Daoy (cell line): Measurements from ENCODE around the gene ZEB1. TPM values are rescaled to one million over a fixed set of nuclear protein-coding genes. Genes with fewer than 3 reads are reported as not detected.
"Not testable (repeated sequence)": the region's sequence is repeated elsewhere in the genome, so short reads cannot be mapped to it uniquely, and the experiment has no call there.

ENCODE experiments used
- DNase-seq: peaks from one replicate; pipeline ENCODE4 v3.0.0-alpha.2; 2015; ENCODE audit warnings: low read depth
- total RNA-seq: library from RNA; depleted of rRNA; stranded (reverse); fragments of >200 nt; shearing (Covaris generic); gene quantifications from 2 replicates; pipeline ENCODE4 v1.2.3, GENCODE V29; 2014

ZEB1 gene
- total RNA-seq, 1 experiment from 2014 or later, result 14.9 TPM

GRCh38 chr10:31366703-31367102, 47.7 kb downstream of the ZEB1 start:
- DNase-seq, result no peak

DNA sequence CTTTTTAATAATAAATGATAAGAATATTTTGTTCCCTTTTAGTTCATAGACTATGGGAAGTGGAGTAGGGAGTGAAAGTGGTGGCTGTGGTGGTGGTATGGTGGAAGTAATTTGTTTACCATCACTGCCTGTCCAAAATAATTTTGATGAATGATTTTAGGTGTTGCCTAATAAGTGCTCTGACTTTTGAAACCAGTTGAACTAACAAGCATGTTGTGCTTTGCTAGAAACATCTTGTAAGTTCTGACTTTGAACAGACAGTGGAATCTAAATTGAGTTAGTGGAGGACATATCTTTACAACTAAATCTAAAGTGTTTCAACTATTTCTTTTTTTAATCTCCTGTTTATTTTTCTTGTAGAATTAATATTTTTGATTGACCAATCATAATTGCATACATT, 49.7 kb downstream of the ZEB1 start:
- DNase-seq, result no peak

DNA sequence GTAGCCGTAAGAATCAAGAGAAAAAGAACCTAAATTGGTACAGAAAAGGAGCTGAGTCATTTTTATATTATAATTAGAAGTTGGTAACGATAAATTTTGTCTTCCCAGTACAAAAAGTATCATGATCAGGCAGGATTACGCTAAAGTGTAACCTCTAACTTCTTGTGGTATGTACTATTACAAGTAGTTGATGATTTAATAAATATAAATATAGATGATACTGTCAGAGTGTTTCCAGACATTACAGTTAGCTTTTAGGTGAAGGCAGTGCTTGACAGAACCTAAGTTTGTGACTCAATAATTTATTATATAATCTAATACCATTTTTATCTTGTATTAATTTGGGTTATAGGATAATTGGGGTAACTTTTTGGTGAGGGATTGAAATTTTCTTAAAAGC, 53.4 kb downstream of the ZEB1 start:
- no peak for DNase-seq

DNA sequence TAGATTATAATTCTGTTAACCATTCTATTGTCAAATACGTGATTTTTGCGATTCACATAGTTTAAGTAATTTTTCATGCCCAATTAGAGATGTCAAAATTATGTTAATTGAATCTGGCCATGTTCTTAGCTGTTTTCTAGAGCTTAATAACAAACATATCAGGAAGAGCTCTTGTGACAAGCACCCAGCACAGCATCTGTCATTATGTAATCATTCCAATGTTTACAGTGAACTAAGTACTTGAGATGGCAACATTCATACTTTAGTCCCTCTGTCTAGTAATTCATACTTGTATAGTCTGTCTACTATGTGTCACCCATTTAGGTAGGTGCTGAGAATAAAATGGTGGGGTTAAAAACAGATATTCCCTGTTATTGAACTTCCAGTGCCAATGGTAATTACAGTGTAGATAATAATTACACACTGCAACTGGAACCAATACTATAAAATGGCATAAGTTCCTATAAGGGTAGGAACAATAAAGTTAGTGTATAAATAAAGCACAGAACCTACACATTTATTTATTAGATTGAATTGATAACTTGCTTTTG, 55.2 kb downstream of the ZEB1 start:
- no peak for DNase-seq

GRCh38 chr10:31381171-31381570, 62.2 kb downstream of the ZEB1 start:
- no peak for DNase-seq

GRCh38 chr10:31381766-31382316, 62.8 kb downstream of the ZEB1 start:
- peak; percentile 42 for DNase-seq

DNA sequence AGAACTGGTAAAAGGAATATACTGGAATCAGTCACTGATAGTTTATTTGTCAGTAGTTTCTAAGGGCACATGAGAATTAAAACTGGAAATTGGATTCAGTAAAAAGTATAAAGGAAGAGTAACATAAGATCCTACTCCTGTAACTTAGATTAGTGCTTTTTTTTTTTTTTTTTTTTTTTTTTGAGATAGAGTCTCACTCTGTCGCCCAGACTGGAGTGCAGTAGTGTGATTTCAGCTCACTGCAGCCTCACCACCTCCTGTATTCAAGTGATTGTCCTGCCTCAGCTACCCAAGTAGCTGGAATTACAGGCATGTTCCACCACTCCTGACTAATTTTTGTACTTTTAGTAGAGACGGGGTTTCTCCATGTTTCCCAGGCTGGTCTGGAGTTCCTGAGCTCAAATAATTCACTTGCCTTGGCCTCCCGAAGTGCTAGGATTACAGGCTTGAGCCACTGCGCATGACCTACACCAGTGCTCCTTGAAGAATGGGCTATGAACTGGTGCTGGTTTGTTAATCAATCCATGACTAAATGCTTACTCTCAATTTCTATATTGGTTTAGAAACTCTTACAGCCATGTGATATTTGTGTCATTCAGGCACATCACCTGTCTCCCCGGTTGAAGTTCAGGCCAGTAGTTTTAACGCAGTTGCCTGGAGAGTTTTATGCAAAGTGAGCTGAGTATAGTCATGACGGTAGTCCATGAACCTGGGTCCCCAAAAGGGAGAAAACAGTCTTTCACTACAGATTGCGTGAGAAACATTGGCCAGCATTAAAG, 65.0 kb downstream of the ZEB1 start:
- DNase-seq, result no peak

- peak; percentile 19 for DNase-seq
These were observed 65.6 kb downstream of the ZEB1 start for GRCh38 chr10:31384589-31384949.

DNA sequence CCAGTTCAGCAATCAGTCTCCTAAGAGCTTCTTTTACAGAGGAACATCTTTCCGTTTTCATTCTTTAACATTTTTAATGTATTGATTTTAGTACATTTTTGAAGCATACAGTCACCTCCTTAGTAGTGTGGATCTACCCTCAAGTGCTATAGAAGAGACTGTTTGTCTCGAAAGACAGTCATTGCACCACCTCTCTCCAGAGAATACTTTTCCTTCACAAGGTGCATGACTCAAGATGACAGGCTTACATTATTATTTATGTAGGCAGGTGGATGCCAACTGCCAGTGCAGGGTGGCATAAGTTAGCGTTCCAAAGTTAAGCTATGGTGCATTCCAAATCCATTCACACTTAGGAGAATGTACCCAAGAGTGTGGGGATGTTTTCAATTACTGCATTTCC, 71.8 kb downstream of the ZEB1 start:
- no peak for DNase-seq

DNA sequence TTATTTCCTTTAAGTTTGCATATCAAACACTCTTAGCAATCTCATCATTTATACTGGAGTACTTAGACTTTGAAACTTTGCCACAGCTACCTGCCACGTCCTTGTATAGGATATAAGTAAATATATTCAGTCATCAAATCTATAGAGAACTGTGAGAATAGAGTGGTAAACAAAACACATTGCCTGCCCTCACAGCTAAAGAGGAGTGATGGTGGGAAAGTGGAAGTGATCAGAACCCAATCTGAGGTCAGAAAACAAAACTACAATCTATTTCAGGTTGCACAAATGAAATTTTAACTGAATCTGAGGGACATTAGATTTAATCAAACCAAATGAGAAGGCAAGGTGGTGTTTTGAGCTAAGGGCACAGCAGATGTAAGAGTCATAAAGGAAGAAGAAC, 74.8 kb downstream of the ZEB1 start:
- DNase-seq, result no peak

DNA sequence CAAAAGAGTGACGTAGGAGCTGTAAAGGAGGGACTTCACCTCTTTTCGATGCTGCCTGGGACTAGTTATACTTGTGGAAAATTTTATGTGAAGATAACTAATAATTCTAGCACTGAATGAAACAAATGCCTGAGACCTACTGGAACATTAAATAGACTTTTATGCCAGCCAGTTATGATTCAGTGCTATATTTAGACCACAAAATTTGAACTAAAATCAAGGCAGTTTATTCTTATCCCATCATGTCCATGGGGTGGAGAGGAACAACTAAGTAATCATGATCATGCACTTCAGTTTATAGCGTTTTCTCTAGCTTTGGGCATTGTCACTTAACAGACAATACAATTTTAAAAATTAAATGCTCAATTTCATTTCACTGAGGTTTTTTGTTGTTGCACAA, 76.7 kb downstream of the ZEB1 start:
- no peak for DNase-seq

DNA sequence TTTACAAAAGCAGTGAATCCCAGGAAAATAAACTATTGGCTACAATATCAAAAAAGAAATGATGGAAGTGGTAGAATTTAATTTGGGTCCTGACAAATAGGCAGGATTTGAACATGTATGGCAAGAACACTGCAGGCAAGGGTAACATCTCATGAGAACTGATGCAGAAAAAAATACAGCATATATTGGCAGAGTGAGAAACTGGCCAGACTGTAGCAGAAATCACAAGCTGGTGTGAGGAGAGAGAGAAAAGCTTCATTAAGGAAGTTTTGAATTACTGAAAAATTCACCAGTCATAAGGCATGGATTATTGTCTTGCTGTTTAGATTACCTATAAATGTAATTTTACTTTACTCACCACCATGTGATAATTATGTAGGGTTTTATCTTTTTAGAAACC, 77.4 kb downstream of the ZEB1 start:
- DNase-seq, result no peak

GRCh38 chr10:31397852-31398251, 78.8 kb downstream of the ZEB1 start:
- no peak for DNase-seq

GRCh38 chr10:31399171-31399570, 80.2 kb downstream of the ZEB1 start:
- DNase-seq, result no peak

GRCh38 chr10:31399631-31400030, 80.6 kb downstream of the ZEB1 start:
- no peak for DNase-seq

GRCh38 chr10:31401287-31401686, 82.3 kb downstream of the ZEB1 start:
- no peak for DNase-seq

DNA sequence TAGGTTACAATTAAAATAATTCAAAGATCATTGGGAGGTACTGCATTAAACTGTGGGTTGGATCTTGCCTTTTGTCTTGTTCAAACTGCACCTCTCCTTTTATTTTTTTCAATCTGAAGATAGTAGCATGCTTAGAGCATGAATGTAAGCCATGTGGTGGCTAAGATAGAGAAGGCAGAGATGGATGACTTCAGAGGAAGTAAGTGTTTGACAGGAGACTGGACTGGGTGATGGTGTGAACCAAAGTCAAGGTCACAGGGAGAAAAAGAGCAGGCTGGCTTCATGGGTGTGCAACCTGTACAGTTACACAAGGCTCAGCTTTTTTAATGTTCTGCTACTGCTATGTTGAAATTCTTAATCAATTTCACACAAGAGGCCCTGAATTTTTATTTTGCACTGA, 85.6 kb downstream of the ZEB1 start:
- no peak for DNase-seq

DNA sequence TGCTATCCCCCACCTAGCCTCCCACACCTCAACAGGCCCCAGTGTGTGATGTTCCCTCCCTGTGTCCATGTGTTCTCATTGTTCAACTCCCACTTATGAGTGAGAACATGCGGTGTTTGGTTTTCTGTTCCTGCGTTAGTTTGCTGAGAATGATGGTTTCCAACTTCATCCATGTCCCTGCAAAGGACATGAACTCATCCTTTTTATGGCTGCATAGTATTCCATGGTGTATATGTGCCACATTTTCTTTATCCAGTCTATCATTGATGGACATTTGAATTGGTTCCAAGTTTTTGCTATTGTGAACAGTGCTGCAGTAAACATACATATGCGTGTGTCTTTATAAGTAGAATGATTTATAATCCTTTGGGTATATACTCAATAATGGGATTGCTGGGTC, 86.8 kb downstream of the ZEB1 start:
- DNase-seq, result not testable (repeated sequence)

DNA sequence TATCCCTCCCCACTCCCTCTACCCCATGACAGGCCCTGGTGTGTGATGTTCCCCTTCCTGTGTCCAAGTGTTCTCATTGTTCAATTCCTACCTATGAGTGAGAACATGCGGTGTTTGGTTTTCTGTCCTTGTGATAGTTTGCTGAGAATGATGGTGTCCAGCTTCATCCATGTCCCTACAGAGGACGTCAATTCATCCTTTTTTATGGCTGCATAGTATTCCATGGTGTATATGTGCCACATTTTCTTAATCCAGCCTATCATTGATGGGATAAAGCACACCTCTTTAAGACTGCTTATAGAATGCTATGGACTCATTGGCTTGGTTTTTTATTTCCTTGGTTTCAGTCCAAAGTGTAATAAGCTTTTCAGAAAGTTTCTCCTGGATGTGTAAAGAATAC, 93.4 kb downstream of the ZEB1 start:
- DNase-seq, result not testable (repeated sequence)

- DNase-seq, result peak; percentile 2
These were observed 94.3 kb downstream of the ZEB1 start for GRCh38 chr10:31413325-31413724.

GRCh38 chr10:31418481-31418880, 99.5 kb downstream of the ZEB1 start:
- no peak for DNase-seq

DNA sequence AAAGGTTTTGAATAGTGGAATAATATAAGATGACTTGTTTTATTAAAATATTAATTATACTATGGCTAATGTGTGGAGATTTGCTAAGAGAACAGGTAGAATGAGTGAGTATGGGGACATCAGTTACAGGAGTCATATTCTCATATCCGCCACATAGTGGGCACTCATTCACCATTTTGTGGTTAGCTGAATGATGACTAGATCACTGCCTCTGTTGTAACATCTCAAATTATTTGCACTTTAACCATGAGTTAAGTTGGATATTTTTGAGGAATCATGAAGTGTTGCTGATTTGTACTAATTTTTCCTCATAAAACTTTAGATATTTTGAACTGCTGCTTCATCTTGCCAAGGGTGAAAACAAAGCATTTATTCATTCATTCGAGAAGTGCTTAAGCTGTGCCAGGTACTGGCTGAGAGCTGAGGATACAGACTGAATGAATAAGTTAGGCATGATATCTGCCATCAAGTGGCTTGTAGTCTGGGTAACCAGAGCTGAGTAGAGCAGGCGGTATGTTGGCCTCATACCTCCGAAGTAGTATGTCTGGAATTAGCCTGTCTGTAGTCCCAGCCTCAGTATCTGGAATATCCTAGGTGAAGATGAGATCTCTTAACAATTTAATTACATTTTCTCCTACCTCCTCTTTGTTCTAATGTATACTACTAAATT, 100.5 kb downstream of the ZEB1 start:
- peak; percentile 30 for DNase-seq

DNA sequence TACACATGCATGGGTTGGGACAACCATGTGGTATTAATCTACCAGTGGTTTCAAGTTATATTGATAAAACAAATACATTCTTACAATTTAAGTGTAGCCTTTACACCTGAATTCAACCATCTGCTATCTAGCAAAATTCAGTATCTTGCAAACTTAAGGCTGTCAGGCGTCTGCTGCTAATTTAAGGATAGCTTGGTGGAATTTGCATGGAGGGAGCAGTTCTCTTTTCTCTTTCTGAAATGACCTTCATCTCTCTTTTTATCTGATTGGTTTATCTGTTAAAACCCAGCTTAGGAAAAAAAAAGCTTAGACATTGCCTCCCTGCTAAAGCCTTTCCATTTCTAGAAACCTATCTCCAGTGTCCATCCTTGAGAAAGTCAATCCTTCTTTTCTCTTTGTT, 102.3 kb downstream of the ZEB1 start:
- DNase-seq, result no peak
